ENCODE data around the gene IL4.

GRCh38 chr5:132675936-132676689, 2.3 kb downstream of the IL4 start:
- no peak for TF ChIP-seq POLR2A (IDR thresholded peaks at IDR 0.05)
- no peak for TF ChIP-seq CTCF (IDR thresholded peaks at IDR 0.05)

Measured in esophagus squamous epithelium (tissue), 4 donors.